Measurements from ENCODE around the gene NPVF. TPM values are rescaled to one million over a fixed set of nuclear protein-coding genes. Genes with fewer than 3 reads are reported as not detected.

The NPVF gene
- total RNA-seq, 4 donors from 2014 or later = not detected

- Histone ChIP-seq H3K27me3 (no peaks in the 10 kb centered on the region), H3K9me3 (no peaks in the 10 kb centered on the region), H3K27ac (no peak overlapping the region), H3K4me1 (no peaks in the 10 kb centered on the region), H3K4me3 (no peak overlapping the region), H3K36me3 (no peaks in the 10 kb centered on the region)
- intact Hi-C loops (cut with DNase I; ENCODE audit: low total_unique reads) = no loop called here
- ATAC-seq = no peak
- no peak for DNase-seq
- in situ Hi-C loops (cut with MboI; ENCODE audit: low sequenced_read_pairs in 4 of 4) = no loop called here
- no peak for TF ChIP-seq POLR2A (IDR thresholded peaks at IDR 0.05)
- no peak for TF ChIP-seq CTCF (IDR thresholded peaks at IDR 0.05 in 4 of 5, conservative IDR thresholded peaks at IDR 0.05 in 1 of 5)
Observed at GRCh38 chr7:25187932-25188331, 40.4 kb downstream of the NPVF start.

- Histone ChIP-seq H3K27ac (no peak overlapping the region), H3K4me3 (no peak overlapping the region), H3K36me3 (no peaks in the 10 kb centered on the region), H3K4me1 (no peaks in the 10 kb centered on the region), H3K27me3 (no peaks in the 10 kb centered on the region), H3K9me3 (no peaks in the 10 kb centered on the region)
- ATAC-seq (no peak), DNase-seq (no peak)
- in situ Hi-C loops (cut with MboI; ENCODE audit: low sequenced_read_pairs in 4 of 4) = no loop called here
- TF ChIP-seq CTCF (IDR thresholded peaks at IDR 0.05 in 4 of 5, conservative IDR thresholded peaks at IDR 0.05 in 1 of 5) = no peak
- TF ChIP-seq POLR2A (IDR thresholded peaks at IDR 0.05) = no peak
- intact Hi-C loops (cut with DNase I; ENCODE audit: low total_unique reads) = no loop called here
Observed at GRCh38 chr7:25186436-25186835, 41.9 kb downstream of the NPVF start.

GRCh38 chr7:25181532-25181931 is 46.8 kb downstream of the NPVF start:
- ATAC-seq (no peak), DNase-seq (no peak)
- H3K4me1 ChIP-seq = peaks cover 6 to 7% of the 10 kb centered on the region in 2 donors
- no peak overlapping the region for H3K27ac ChIP-seq
- in situ Hi-C loops (cut with MboI; ENCODE audit: low sequenced_read_pairs in 4 of 4) (no loop called here), intact Hi-C loops (cut with DNase I; ENCODE audit: low total_unique reads) (no loop called here)
- no peaks in the 10 kb centered on the region for H3K36me3 ChIP-seq
- no peaks in the 10 kb centered on the region for H3K9me3 ChIP-seq
- H3K4me3 ChIP-seq = no peak overlapping the region
- no peak for TF ChIP-seq CTCF (IDR thresholded peaks at IDR 0.05 in 4 of 5, conservative IDR thresholded peaks at IDR 0.05 in 1 of 5)
- no peak for TF ChIP-seq POLR2A (IDR thresholded peaks at IDR 0.05)
- H3K27me3 ChIP-seq = no peaks in the 10 kb centered on the region

- in situ Hi-C loops (cut with MboI; ENCODE audit: low sequenced_read_pairs in 4 of 4) (no loop called here), intact Hi-C loops (cut with DNase I; ENCODE audit: low total_unique reads) (no loop called here)
- Histone ChIP-seq H3K36me3 (no peaks in the 10 kb centered on the region), H3K4me3 (peak overlapping the region; percentile 71 to 98 (median 82)), H3K27ac (no peak overlapping the region), H3K9me3 (no peaks in the 10 kb centered on the region), H3K27me3 (no peaks in the 10 kb centered on the region), H3K4me1 (peaks cover 6 to 7% of the 10 kb centered on the region in 2 donors)
- TF ChIP-seq POLR2A (IDR thresholded peaks at IDR 0.05) (no peak), CTCF (IDR thresholded peaks at IDR 0.05 in 4 of 5, conservative IDR thresholded peaks at IDR 0.05 in 1 of 5) (no peak)
- ATAC-seq (no peak), DNase-seq (no peak)
Observed at GRCh38 chr7:25180946-25181345, 47.3 kb downstream of the NPVF start.

- Histone ChIP-seq H3K27ac (peak overlapping the region in 3 of 4 donors; percentile 74 to 87 (median 75)), H3K27me3 (no peaks in the 10 kb centered on the region), H3K36me3 (no peaks in the 10 kb centered on the region), H3K9me3 (no peaks in the 10 kb centered on the region), H3K4me3 (peak overlapping the region; percentile 71 to 98 (median 82)), H3K4me1 (peaks cover 6 to 7% of the 10 kb centered on the region in 2 donors)
- in situ Hi-C loops (cut with MboI; ENCODE audit: low sequenced_read_pairs in 4 of 4) (no loop called here), intact Hi-C loops (cut with DNase I; ENCODE audit: low total_unique reads) (no loop called here)
- no peak for DNase-seq
- ATAC-seq = peak; percentile 22 to 61
- TF ChIP-seq POLR2A (IDR thresholded peaks at IDR 0.05) = no peak
- peak in 1 of 5 experiments; percentile 31 for TF ChIP-seq CTCF (IDR thresholded peaks at IDR 0.05 in 4 of 5, conservative IDR thresholded peaks at IDR 0.05 in 1 of 5)
Observed at GRCh38 chr7:25180592-25180923, 47.7 kb downstream of the NPVF start.

Data from gastrocnemius medialis (tissue), 4 donors.